NB4 (cell line): ENCODE data around the gene CBFA2T3.

Experiments
- DNase-seq: peaks from one replicate; pipeline ENCODE4 v3.0.0; 2010; ENCODE audit warnings: low read depth
- H3K4me3 ChIP-seq: one replicate; pipeline ENCODE4 v1.5.1; 2011; ENCODE audit warnings: mild to moderate bottlenecking, low read depth, low read length, moderate library complexity
- MYC ChIP-seq: IDR thresholded peaks from 2 replicates; pipeline ENCODE4 v1.6.1; 2011; ENCODE audit warnings: low read depth, low read length
- POLR2A ChIP-seq: IDR thresholded peaks from 2 replicates; pipeline ENCODE4 v1.6.1; 2011; ENCODE audit warnings: mild to moderate bottlenecking; ENCODE audit not compliant: insufficient read length; ENCODE audit errors: extremely low read depth
- TF ChIP-seq, protein P1 (sequence below): IDR thresholded peaks from one replicate; pipeline ENCODE4 v1.5.1; 2012; ENCODE audit warnings: low read depth, low read length
- TF ChIP-seq, protein P2 (sequence below): IDR thresholded peaks from 2 replicates; pipeline ENCODE4 v1.6.1; 2011; ENCODE audit warnings: low read depth, low read length

Gene CBFA2T3

DNA sequence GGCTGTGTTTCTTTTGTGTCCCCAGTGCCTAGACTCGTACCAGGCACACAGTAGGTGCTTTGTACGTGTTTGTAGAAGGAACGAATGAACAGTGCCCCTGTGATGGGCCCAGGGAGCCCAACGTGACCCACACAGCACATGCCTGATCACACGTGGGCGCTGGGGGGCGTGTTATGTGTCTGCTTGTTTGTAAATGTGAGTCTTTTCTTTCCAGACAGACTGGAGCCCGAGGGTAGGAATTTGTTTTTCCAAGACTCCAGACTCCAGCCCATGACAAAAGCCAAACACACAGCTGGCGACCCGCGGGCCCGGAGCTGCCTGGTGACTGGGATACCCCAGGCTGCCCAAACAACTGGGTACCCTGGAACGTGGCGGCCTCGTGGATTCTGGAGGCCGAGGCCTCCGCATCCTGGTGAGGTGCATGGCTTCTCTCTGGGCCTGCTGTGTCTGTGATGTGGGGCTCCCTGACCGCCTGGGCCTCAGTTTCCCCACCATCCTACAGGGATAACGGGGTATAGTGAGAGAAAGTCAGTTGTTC, 14.9 kb upstream of the CBFA2T3 start:
- no peak for DNase-seq
- no peak overlapping the region for H3K4me3 ChIP-seq
- TF ChIP-seq, protein P1, sequence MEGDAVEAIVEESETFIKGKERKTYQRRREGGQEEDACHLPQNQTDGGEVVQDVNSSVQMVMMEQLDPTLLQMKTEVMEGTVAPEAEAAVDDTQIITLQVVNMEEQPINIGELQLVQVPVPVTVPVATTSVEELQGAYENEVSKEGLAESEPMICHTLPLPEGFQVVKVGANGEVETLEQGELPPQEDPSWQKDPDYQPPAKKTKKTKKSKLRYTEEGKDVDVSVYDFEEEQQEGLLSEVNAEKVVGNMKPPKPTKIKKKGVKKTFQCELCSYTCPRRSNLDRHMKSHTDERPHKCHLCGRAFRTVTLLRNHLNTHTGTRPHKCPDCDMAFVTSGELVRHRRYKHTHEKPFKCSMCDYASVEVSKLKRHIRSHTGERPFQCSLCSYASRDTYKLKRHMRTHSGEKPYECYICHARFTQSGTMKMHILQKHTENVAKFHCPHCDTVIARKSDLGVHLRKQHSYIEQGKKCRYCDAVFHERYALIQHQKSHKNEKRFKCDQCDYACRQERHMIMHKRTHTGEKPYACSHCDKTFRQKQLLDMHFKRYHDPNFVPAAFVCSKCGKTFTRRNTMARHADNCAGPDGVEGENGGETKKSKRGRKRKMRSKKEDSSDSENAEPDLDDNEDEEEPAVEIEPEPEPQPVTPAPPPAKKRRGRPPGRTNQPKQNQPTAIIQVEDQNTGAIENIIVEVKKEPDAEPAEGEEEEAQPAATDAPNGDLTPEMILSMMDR: no peak
- TF ChIP-seq, protein P2, sequence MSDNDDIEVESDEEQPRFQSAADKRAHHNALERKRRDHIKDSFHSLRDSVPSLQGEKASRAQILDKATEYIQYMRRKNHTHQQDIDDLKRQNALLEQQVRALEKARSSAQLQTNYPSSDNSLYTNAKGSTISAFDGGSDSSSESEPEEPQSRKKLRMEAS: no peak
- TF ChIP-seq POLR2A: no peak
- no peak for TF ChIP-seq MYC

DNA sequence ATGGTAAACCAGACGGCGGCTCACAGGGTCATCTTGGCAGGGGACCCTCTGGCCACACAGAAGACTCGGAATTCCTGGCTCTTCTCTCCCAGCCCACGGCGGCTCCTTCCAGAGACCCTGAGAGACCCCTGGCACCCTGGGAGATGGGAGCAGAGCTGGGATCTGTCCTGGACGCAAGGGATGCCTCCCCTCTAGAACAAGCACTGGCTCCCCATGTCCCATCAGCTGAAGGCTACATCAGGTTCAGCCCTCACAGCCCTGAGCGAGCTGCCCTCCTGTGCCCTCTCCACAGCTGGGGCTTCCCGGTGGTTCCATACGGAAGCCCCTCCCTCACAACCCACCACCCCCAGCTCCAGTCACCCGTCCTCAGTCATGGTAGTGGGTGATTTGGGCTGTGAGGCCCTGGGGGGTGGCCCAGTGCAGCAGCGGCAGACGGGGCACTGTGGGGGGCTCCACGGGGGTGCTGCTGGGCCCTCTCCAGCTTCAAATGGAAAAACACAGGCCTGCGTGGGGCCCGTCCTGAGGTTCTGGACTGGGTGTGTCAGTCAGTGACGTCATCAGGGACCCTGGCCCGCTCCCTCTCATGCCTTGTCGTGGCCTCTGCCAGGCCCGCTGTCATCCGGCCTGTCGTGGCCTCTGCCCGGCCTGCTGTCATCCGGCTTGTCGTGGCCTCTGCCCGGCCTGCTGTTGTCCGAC, 13.0 kb upstream of the CBFA2T3 start:
- DNase-seq: no peak
- no peak overlapping the region for H3K4me3 ChIP-seq
- no peak for TF ChIP-seq MYC
- TF ChIP-seq POLR2A: no peak
- TF ChIP-seq, protein P1: no peak
- TF ChIP-seq, protein P2: no peak

DNA sequence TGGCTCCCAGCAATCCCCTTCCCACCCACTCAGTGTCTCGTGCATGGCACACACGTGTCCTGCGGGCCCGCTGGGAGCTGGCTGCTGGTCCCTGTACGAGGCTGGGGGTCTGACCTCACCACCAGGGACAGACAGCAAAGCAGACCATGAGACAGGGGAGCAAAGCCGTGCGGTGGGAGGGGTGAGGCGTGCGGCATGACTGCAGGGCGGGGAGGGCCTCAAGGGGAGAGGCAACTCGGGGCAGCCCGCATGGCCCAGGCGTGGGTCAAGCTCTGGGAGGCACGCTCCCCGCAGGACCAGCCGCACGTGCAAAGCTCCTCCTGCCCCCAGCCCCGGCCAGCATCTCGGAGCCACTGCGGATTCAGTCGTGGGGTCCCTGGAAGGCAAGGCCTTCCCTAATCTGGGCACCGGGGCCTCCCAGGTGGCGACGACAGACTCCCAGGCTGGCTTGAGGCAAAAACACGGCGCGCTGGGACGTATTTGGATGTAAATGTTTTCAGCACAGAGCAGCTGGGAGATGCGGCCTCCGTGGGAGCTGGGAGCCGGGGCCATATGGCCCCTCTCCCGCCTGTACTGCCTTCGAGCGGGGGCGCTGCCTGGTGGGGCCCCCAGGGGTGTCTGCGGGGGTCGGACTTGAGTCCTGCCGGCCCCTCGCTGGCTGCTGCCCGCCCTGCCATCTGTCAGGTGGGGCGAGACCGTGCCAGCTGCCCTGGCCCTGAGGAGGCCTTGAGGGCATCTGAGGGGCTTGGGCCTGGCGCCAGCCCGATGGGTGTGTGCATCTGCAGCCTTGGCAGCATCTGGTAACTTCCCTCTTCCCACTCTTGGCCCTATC, 12.2 kb upstream of the CBFA2T3 start:
- no peak for DNase-seq
- TF ChIP-seq, protein P1: no peak
- H3K4me3 ChIP-seq: no peak overlapping the region

DNA sequence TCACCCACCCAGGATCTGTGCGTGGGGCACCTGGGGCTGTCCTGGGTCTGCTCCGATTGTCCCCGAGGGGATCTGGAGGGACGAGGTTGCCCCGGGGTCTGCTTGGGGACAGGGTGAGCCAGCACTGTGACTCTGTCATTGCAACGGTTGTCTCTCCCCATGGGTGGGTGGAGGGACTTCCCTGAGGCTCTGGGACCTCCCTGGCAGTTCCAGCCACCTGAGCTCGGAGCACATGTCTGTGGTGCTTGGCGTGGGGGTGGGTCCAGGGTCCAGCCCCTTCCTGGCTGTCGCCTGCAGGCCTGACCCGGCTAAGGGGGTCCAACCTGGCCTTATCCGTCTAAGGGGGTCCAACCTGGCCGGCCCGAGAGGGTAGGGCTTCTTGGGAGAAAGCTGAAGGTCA, 8.5 kb upstream of the CBFA2T3 start:
- TF ChIP-seq, protein P2: no peak
- TF ChIP-seq, protein P1: no peak
- TF ChIP-seq POLR2A (no peak), MYC (no peak)
- no peak overlapping the region for H3K4me3 ChIP-seq
- no peak for DNase-seq

DNA sequence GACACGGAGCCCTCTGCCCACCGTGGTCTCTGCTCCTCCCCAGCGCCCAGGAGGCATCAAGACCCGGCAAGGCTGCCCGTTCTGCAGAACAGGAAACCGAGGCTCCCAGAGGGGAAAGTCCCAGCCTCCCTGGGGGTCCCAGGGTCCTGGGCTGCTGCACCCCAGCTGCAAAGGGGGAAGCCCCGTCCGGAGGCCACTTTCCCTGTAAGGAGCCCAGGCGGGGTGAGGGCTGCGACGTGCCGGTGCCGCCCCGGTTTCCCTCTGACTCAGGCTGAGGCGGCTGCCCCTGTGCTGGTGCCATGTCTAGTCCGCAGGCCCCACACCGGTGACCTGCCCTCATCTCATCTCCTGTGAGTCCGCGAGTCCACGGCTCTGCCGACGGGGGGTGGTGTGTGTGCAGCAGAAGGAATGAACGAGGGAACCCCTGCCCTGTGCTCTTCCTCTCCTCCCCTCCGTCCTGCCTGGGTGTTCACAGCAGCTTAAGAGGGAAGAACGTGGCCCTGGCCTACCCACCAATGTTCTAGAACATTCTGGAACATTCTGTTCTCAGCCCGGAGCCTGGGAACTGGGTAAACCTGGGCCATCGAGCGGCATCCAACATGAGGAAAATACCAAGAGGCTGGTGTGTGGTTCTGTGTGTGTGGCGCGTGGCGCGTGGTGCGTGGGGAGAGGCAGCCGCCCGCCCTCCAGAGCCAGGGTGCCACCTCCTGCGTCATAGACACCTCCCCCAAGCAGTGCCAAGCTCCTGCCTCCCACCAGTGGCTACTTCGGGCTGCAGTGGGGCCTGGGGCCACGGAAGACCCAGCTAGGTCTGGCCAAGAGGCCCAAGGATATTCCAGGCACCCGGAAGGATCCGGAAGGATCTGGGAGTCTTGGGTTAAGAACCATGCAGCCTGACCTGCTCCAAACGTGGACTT, 7.0 kb upstream of the CBFA2T3 start:
- TF ChIP-seq, protein P1: no peak
- TF ChIP-seq MYC (no peak), POLR2A (no peak)
- TF ChIP-seq, protein P2: no peak
- no peak for DNase-seq
- H3K4me3 ChIP-seq: no peak overlapping the region
